ENCODE data around the gene GRM7.

DNA sequence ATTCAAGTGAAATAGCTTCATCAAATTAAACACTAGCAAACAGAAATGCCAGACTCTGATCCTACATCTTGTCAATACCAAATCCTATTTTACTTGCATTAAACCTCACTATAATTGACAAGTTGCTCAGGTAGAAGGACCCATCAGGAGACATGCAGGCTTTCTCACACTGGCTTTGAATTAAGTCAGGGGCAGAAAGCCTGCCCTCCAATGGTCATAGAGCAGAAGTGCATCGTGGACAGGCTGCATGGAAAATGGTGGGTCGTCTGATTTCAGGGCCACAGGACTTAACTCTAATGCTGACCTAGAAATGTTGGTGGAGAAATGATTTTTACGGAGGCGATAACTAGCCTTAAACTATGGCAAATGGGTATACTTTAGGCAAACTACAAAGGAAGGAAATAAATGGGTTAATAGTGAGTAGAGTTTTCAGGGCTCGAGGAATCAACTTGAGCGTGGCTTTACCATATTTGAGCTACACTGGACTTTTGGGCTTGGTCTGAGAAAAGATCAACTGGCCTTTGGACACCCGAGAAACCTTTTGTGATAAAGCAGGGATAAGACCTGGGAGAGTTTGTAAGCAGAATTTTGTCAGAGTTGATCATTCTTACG, 283.9 kb downstream of the GRM7 start:
- TF ChIP-seq GATA3 (IDR thresholded peaks at IDR 0.05; ENCODE audit: low read depth, low read length) = no peak
- TF ChIP-seq GATA2 (IDR thresholded peaks at IDR 0.05; ENCODE audit: low read depth, low read length) = no peak

Data from SH-SY5Y (cell line).